A172 (cell line): Measurements from ENCODE around the gene SLC36A3. TPM values are rescaled to one million over a fixed set of nuclear protein-coding genes. Genes with fewer than 3 reads are reported as not detected.
"Not testable (repeated sequence)": the region's sequence is repeated elsewhere in the genome, so short reads cannot be mapped to it uniquely, and the experiment has no call there.

Experiments
- DNase-seq: peaks from one replicate; pipeline ENCODE4 v3.0.0-alpha.2; 2015; ENCODE audit warnings: low spot score
- total RNA-seq: library from RNA; depleted of rRNA; stranded (reverse); fragments of >200 nt; shearing (Covaris generic); gene quantifications from 2 replicates; pipeline ENCODE4 v1.2.3, GENCODE V29; 2014; rRNA removed

SLC36A3 gene
- total RNA-seq, 1 experiment from 2014 or later, result not detected

- DNase-seq, result peak; percentile 70
Measured at GRCh38 chr5:151239237-151239861, 64.2 kb downstream of the SLC36A3 start.

- DNase-seq, result no peak
Measured at GRCh38 chr5:151238303-151238741, 65.2 kb downstream of the SLC36A3 start.

- no peak for DNase-seq
Measured at GRCh38 chr5:151237685-151238084, 65.9 kb downstream of the SLC36A3 start.

GRCh38 chr5:151236888-151237287 lies 66.7 kb downstream of the SLC36A3 start:
- no peak for DNase-seq

- not testable (repeated sequence) for DNase-seq
Measured at GRCh38 chr5:151235239-151235571, 68.4 kb downstream of the SLC36A3 start.

- DNase-seq, result no peak
Measured at GRCh38 chr5:151234476-151235238, 68.9 kb downstream of the SLC36A3 start.

- DNase-seq, result no peak
Measured at GRCh38 chr5:151233616-151234085, 69.9 kb downstream of the SLC36A3 start.

- no peak for DNase-seq
Measured at GRCh38 chr5:151231359-151231758, 72.2 kb downstream of the SLC36A3 start.

- peak; percentile 15 for DNase-seq
Measured at GRCh38 chr5:151230048-151230680, 73.4 kb downstream of the SLC36A3 start.

- no peak for DNase-seq
Measured at GRCh38 chr5:151228986-151229385, 74.6 kb downstream of the SLC36A3 start.

- DNase-seq, result no peak
Measured at GRCh38 chr5:151227918-151228447, 75.6 kb downstream of the SLC36A3 start.

Other genes with a start within 250 kb of the SLC36A3 start
- 125 and 132 TPM in 2 replicates for gene TNIP1, start 222.7 kb downstream of the SLC36A3 start, total RNA-seq
- 424 and 507 TPM in 2 replicates for gene ANXA6, start 146.0 kb downstream of the SLC36A3 start, total RNA-seq
- gene CCDC69, start 79.7 kb downstream of the SLC36A3 start, total RNA-seq, result 3.3 and 3.7 TPM in 2 replicates
- gene GM2A, start 50.6 kb downstream of the SLC36A3 start, total RNA-seq, result 30.2 and 34.2 TPM in 2 replicates
- not detected in 2 replicates for gene SLC36A2, start 43.8 kb upstream of the SLC36A3 start, total RNA-seq
- gene SLC36A1, start 143.8 kb upstream of the SLC36A3 start, total RNA-seq, result 14.8 and 21.8 TPM in 2 replicates